Activated CD4-positive, alpha-beta memory T cell treated with anti-CD3 and anti-CD28 coated beads, Interleukin-2, amount 10 ng/mL, durations not matched to agents 7 days and 5 days (primary cell): Measurements from ENCODE around the gene AGAP1. TPM values are rescaled to one million over a fixed set of nuclear protein-coding genes. Genes with fewer than 3 reads are reported as not detected.

Source experiments
- CTCF ChIA-PET: fragments of 350-600 bp; sonication (Branson Sonifier 250); formaldehyde crosslinking; loops from one replicate; lab custom pipeline; 2021; ENCODE audit warnings: antibody characterized with exemption, inconsistent platforms; lab: Charles Lee
- POLR2A ChIA-PET: fragments of 350-600 bp; sonication (Branson Sonifier 250); formaldehyde crosslinking; loops from one replicate; lab custom pipeline; 2021; ENCODE audit warnings: antibody characterized with exemption; lab: Charles Lee
- DNase-seq: peaks from one replicate; pipeline ENCODE4 v3.0.0-alpha.2; 2020
- H3K27ac Mint-ChIP-seq: one replicate; pipeline ENCODE4 v1.8.0; 2021; ENCODE audit warnings: mild to moderate bottlenecking, mixed read lengths
- H3K27me3 Mint-ChIP-seq: one replicate; pipeline ENCODE4 v1.8.0; 2021; ENCODE audit warnings: mixed read lengths
- H3K36me3 Mint-ChIP-seq: one replicate; pipeline ENCODE4 v1.8.0; 2021; ENCODE audit warnings: low read depth, mixed read lengths
- H3K4me1 Mint-ChIP-seq: one replicate; pipeline ENCODE4 v1.8.0; 2021; ENCODE audit warnings: mixed read lengths
- H3K4me3 Mint-ChIP-seq: one replicate; pipeline ENCODE4 v1.8.0; 2021; ENCODE audit warnings: mild to moderate bottlenecking, mixed read lengths
- H3K9me3 Mint-ChIP-seq: one replicate; pipeline ENCODE4 v1.8.0; 2021; ENCODE audit warnings: mixed read lengths
- total RNA-seq, 2 experiments: library from RNA; stranded (reverse); gene quantifications; one replicate each; pipeline ENCODE4 v1.2.3, GENCODE V29; 2021

The AGAP1 gene
- total RNA-seq, 2 experiments from 2014 or later: 1.1 to 1.2 TPM

GRCh38 chr2:235898766-235899165, 404.9 kb downstream of the AGAP1 start:
- H3K4me1 Mint-ChIP-seq: no peaks in the 10 kb centered on the region
- POLR2A ChIA-PET: no interaction called here
- H3K9me3 Mint-ChIP-seq: no peaks in the 10 kb centered on the region

GRCh38 chr2:235900631-235901030, 406.8 kb downstream of the AGAP1 start:
- Mint-ChIP-seq H3K27ac (no peak overlapping the region), H3K9me3 (no peaks in the 10 kb centered on the region)
- POLR2A ChIA-PET: no interaction called here

More at GRCh38 chr2:235898766-235899165, 404.9 kb downstream of the AGAP1 start:
- CTCF ChIA-PET: no interaction called here
- H3K27ac Mint-ChIP-seq: no peak overlapping the region
- H3K27me3 Mint-ChIP-seq: peaks cover 4% of the 10 kb centered on the region
- DNase-seq: no peak
- no peaks in the 10 kb centered on the region for H3K36me3 Mint-ChIP-seq
- H3K4me3 Mint-ChIP-seq: no peak overlapping the region

GRCh38 chr2:235901243-235901642, 407.4 kb downstream of the AGAP1 start:
- Mint-ChIP-seq H3K27me3 (peaks cover 8% of the 10 kb centered on the region), H3K27ac (no peak overlapping the region), H3K4me3 (no peak overlapping the region), H3K36me3 (no peaks in the 10 kb centered on the region), H3K9me3 (no peaks in the 10 kb centered on the region), H3K4me1 (no peaks in the 10 kb centered on the region)
- POLR2A ChIA-PET: no interaction called here
- DNase-seq: no peak
- CTCF ChIA-PET: no interaction called here

More at GRCh38 chr2:235900631-235901030, 406.8 kb downstream of the AGAP1 start:
- H3K4me3 Mint-ChIP-seq: no peak overlapping the region
- H3K36me3 Mint-ChIP-seq: no peaks in the 10 kb centered on the region
- H3K27me3 Mint-ChIP-seq: peaks cover 7% of the 10 kb centered on the region
- H3K4me1 Mint-ChIP-seq: no peaks in the 10 kb centered on the region
- CTCF ChIA-PET: no interaction called here
- DNase-seq: no peak

- ChIA-PET CTCF (no interaction called here), POLR2A (no interaction called here)
- no peaks in the 10 kb centered on the region for H3K9me3 Mint-ChIP-seq
- H3K27me3 Mint-ChIP-seq: peaks cover 8% of the 10 kb centered on the region
- no peak for DNase-seq
- H3K36me3 Mint-ChIP-seq: no peaks in the 10 kb centered on the region
- H3K4me1 Mint-ChIP-seq: no peaks in the 10 kb centered on the region
- no peak overlapping the region for H3K27ac Mint-ChIP-seq
- H3K4me3 Mint-ChIP-seq: no peak overlapping the region
These were observed 410.1 kb downstream of the AGAP1 start for GRCh38 chr2:235903782-235904584.

GRCh38 chr2:235904585-235904931, 410.7 kb downstream of the AGAP1 start:
- H3K27me3 Mint-ChIP-seq: peaks cover 8% of the 10 kb centered on the region

GRCh38 chr2:235908826-235909225, 415.0 kb downstream of the AGAP1 start:
- H3K36me3 Mint-ChIP-seq: no peaks in the 10 kb centered on the region
- H3K4me3 Mint-ChIP-seq: no peak overlapping the region
- no peak for DNase-seq
- ChIA-PET CTCF (no interaction called here), POLR2A (no interaction called here)
- H3K4me1 Mint-ChIP-seq: no peaks in the 10 kb centered on the region
- no peak overlapping the region for H3K27ac Mint-ChIP-seq
- H3K9me3 Mint-ChIP-seq: no peaks in the 10 kb centered on the region
- peaks cover 4% of the 10 kb centered on the region for H3K27me3 Mint-ChIP-seq

More at GRCh38 chr2:235904585-235904931, 410.7 kb downstream of the AGAP1 start:
- Mint-ChIP-seq H3K4me1 (no peaks in the 10 kb centered on the region), H3K27ac (no peak overlapping the region), H3K36me3 (no peaks in the 10 kb centered on the region), H3K4me3 (no peak overlapping the region), H3K9me3 (no peaks in the 10 kb centered on the region)
- ChIA-PET CTCF (no interaction called here), POLR2A (no interaction called here)
- no peak for DNase-seq

- POLR2A ChIA-PET: no interaction called here
- Mint-ChIP-seq H3K4me1 (no peaks in the 10 kb centered on the region), H3K4me3 (no peak overlapping the region), H3K27me3 (peaks cover 4% of the 10 kb centered on the region), H3K36me3 (no peaks in the 10 kb centered on the region), H3K9me3 (no peaks in the 10 kb centered on the region), H3K27ac (no peak overlapping the region)
- CTCF ChIA-PET: no interaction called here
- DNase-seq: no peak
These were observed 415.5 kb downstream of the AGAP1 start for GRCh38 chr2:235909358-235909757.

GRCh38 chr2:235910067-235910466, 416.2 kb downstream of the AGAP1 start:
- CTCF ChIA-PET: no interaction called here
- Mint-ChIP-seq H3K9me3 (no peaks in the 10 kb centered on the region), H3K27me3 (peaks cover 2% of the 10 kb centered on the region), H3K36me3 (no peaks in the 10 kb centered on the region), H3K27ac (no peak overlapping the region), H3K4me3 (no peak overlapping the region), H3K4me1 (no peaks in the 10 kb centered on the region)
- POLR2A ChIA-PET: no interaction called here
- DNase-seq: no peak

- CTCF ChIA-PET: no interaction called here
These were observed 417.3 kb downstream of the AGAP1 start for GRCh38 chr2:235911125-235911524.

GRCh38 chr2:235911633-235912233, 417.9 kb downstream of the AGAP1 start:
- ChIA-PET CTCF (no interaction called here), POLR2A (no interaction called here)
- H3K36me3 Mint-ChIP-seq: no peaks in the 10 kb centered on the region
- no peaks in the 10 kb centered on the region for H3K4me1 Mint-ChIP-seq
- no peaks in the 10 kb centered on the region for H3K27me3 Mint-ChIP-seq
- H3K27ac Mint-ChIP-seq: no peak overlapping the region
- H3K4me3 Mint-ChIP-seq: no peak overlapping the region
- no peaks in the 10 kb centered on the region for H3K9me3 Mint-ChIP-seq
- no peak for DNase-seq

More at GRCh38 chr2:235911125-235911524, 417.3 kb downstream of the AGAP1 start:
- no peak for DNase-seq
- Mint-ChIP-seq H3K27ac (no peak overlapping the region), H3K4me3 (no peak overlapping the region), H3K4me1 (no peaks in the 10 kb centered on the region), H3K9me3 (no peaks in the 10 kb centered on the region), H3K27me3 (peaks cover 1% of the 10 kb centered on the region), H3K36me3 (no peaks in the 10 kb centered on the region)
- POLR2A ChIA-PET: no interaction called here

- Mint-ChIP-seq H3K27me3 (no peaks in the 10 kb centered on the region), H3K4me1 (no peaks in the 10 kb centered on the region), H3K4me3 (no peak overlapping the region), H3K27ac (no peak overlapping the region), H3K36me3 (no peaks in the 10 kb centered on the region), H3K9me3 (no peaks in the 10 kb centered on the region)
- CTCF ChIA-PET: no interaction called here
- POLR2A ChIA-PET: no interaction called here
- DNase-seq: no peak
These were observed 420.9 kb downstream of the AGAP1 start for GRCh38 chr2:235914756-235915155.

- Mint-ChIP-seq H3K4me1 (no peaks in the 10 kb centered on the region), H3K27me3 (no peaks in the 10 kb centered on the region), H3K4me3 (no peak overlapping the region), H3K27ac (no peak overlapping the region), H3K36me3 (no peaks in the 10 kb centered on the region), H3K9me3 (no peaks in the 10 kb centered on the region)
- POLR2A ChIA-PET: no interaction called here
- CTCF ChIA-PET: interaction anchor here (0.7 kb wide), 1 partner anchor 147 kb away, joined by 3 read pairs; no protein-coding TSS in a partner anchor
- DNase-seq: no peak
These were observed 423.7 kb downstream of the AGAP1 start for GRCh38 chr2:235917506-235917905.

GRCh38 chr2:235918876-235919275, 425.0 kb downstream of the AGAP1 start:
- ChIA-PET CTCF (no interaction called here), POLR2A (no interaction called here)
- H3K27ac Mint-ChIP-seq: no peak overlapping the region
- no peaks in the 10 kb centered on the region for H3K27me3 Mint-ChIP-seq
- no peaks in the 10 kb centered on the region for H3K9me3 Mint-ChIP-seq
- H3K4me1 Mint-ChIP-seq: no peaks in the 10 kb centered on the region
- DNase-seq: no peak
- no peaks in the 10 kb centered on the region for H3K36me3 Mint-ChIP-seq
- H3K4me3 Mint-ChIP-seq: no peak overlapping the region
